Mesangial cell (primary cell): Measurements from ENCODE around the gene SPPL2C. TPM values are rescaled to one million over a fixed set of nuclear protein-coding genes. Genes with fewer than 3 reads are reported as not detected.

Source experiments
- total RNA-seq: library from RNA; depleted of rRNA; stranded (reverse); fragments of >200 nt; gene quantifications from 2 replicates; pipeline ENCODE4 v1.2.3, GENCODE V29; 2015

Gene SPPL2C, protein sequence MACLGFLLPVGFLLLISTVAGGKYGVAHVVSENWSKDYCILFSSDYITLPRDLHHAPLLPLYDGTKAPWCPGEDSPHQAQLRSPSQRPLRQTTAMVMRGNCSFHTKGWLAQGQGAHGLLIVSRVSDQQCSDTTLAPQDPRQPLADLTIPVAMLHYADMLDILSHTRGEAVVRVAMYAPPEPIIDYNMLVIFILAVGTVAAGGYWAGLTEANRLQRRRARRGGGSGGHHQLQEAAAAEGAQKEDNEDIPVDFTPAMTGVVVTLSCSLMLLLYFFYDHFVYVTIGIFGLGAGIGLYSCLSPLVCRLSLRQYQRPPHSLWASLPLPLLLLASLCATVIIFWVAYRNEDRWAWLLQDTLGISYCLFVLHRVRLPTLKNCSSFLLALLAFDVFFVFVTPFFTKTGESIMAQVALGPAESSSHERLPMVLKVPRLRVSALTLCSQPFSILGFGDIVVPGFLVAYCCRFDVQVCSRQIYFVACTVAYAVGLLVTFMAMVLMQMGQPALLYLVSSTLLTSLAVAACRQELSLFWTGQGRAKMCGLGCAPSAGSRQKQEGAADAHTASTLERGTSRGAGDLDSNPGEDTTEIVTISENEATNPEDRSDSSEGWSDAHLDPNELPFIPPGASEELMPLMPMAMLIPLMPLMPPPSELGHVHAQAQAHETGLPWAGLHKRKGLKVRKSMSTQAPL
- total RNA-seq: not detected in 2 replicates

DNA sequence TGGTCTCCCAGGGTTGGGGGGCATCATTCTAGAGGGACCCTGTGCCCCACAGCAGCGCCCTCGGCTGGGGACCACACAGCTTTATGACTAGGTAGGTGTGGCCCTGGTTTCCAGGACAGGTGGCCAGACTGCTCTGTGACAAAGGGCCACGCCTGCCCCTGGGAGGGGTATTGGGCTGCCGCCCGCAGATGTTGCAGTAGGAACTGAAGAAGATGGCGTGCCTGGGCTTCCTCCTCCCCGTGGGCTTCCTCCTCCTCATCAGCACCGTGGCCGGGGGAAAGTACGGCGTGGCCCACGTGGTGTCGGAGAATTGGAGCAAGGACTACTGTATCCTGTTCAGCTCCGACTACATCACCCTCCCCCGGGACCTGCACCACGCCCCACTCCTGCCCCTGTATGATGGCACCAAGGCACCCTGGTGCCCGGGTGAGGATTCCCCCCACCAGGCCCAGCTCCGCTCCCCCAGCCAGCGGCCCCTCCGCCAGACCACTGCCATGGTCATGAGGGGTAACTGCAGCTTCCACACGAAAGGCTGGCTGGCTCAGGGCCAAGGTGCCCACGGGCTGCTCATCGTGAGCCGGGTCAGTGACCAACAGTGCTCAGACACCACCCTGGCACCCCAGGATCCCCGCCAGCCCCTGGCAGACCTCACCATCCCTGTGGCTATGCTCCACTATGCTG is at the start of gene SPPL2C:
Gene SPPL2C, plus strand, starts transcription at position 187 of the 681 bp plus-strand sequence. Its CDS starts 26 bp downstream, at position 213.

DNA sequence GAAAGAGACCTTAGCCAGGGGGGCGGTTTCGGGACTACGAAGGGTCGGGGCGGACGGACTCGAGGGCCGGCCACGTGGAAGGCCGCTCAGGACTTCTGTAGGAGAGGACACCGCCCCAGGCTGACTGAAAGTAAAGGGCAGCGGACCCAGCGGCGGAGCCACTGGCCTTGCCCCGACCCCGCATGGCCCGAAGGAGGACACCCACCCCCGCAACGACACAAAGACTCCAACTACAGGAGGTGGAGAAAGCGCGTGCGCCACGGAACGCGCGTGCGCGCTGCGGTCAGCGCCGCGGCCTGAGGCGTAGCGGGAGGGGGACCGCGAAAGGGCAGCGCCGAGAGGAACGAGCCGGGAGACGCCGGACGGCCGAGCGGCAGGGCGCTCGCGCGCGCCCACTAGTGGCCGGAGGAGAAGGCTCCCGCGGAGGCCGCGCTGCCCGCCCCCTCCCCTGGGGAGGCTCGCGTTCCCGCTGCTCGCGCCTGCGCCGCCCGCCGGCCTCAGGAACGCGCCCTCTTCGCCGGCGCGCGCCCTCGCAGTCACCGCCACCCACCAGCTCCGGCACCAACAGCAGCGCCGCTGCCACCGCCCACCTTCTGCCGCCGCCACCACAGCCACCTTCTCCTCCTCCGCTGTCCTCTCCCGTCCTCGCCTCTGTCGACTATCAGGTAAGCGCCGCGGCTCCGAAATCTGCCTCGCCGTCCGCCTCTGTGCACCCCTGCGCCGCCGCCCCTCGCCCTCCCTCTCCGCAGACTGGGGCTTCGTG is 49.5 kb downstream of the SPPL2C start, which contains the start of gene MAPT:
Gene MAPT, plus strand, starts transcription at position 533 of the 763 bp plus-strand sequence. CDS start 67,784 bp downstream, outside the sequence.

Other genes starting within 250 kb of the SPPL2C start
- gene CRHR1, start 60.6 kb upstream of the SPPL2C start, total RNA-seq: not detected in 2 replicates
- 0.49 and 1.1 TPM in 2 replicates for gene MAPT, start 49.7 kb downstream of the SPPL2C start, total RNA-seq
- gene STH, start 154.4 kb downstream of the SPPL2C start, total RNA-seq: not detected in 2 replicates